Activated CD4-positive, alpha-beta T cell treated with anti-CD3 and anti-CD28 coated beads for 1 hour (primary cell): ENCODE measurements around the gene SH3D19.

ENCODE experiments used
- DNase-seq: peaks from one replicate; pipeline ENCODE4 v3.0.0-alpha.2; 2020

The SH3D19 gene

DNA sequence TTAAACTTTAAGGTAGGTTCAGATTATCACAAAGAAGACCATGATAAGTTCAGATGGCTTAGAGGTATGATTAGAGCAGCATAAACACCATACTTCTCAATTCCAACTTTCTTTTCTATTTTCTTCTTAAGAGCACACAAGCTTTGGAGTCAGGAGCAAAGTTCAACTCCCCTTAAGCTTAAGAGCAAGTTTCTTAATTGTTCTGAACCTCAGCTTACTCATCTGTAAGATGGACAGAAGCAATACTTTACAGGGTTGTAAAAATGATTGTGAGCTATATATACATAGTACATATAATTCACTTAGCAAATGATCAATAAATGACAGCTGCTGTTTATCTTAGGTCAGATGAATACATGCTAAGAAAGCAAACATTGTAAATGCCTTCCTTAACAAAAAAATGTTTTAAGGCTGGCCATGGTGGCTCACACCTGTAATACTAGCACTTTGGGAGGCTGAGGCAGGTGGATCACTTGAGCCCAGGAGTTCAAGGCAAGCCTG, 250.9 kb downstream of the SH3D19 start:
- no peak for DNase-seq
